Fibroblast of mammary gland (primary cell): ENCODE results near the gene SLC25A26.
"Not testable (repeated sequence)": the region's sequence is repeated elsewhere in the genome, so short reads cannot be mapped to it uniquely, and the experiment has no call there.

Experiments
- DNase-seq: peaks from one replicate; pipeline ENCODE4 v3.0.0-alpha.2; 2010; ENCODE audit warnings: low read depth
- H3K4me3 ChIP-seq: 2 replicates; pipeline ENCODE4 v1.5.1; 2011; ENCODE audit warnings: low read depth, mild to moderate bottlenecking, low read length, moderate library complexity; ENCODE audit not compliant: control insufficient read depth
- TF ChIP-seq, protein P1 (sequence below): conservative IDR thresholded peaks from 2 replicates; pipeline ENCODE4 v1.5.1; 2011; ENCODE audit warnings: low read depth, low read length, inconsistent platforms; ENCODE audit not compliant: control insufficient read depth, insufficient read depth

SLC25A26 gene

DNA sequence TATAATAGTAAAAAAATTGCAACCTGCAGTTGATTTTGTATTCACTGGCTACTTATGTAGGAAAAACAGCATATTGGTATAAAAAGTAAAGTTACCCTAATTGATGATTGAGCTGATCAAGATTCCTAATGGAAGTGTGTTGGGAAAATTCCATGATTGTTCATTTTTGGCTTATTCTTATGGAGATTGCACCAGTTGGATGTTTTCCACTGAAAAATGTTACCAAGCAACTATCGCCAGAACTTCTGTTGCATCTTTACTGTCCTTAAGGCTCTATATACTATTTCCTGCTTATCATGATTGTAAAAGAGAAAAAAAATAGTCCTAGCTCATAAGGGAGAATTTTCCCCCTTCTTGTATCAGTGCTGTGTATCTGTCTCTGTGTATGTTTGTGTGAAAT is 48.6 kb downstream of the SLC25A26 start:
- TF ChIP-seq, protein P1, sequence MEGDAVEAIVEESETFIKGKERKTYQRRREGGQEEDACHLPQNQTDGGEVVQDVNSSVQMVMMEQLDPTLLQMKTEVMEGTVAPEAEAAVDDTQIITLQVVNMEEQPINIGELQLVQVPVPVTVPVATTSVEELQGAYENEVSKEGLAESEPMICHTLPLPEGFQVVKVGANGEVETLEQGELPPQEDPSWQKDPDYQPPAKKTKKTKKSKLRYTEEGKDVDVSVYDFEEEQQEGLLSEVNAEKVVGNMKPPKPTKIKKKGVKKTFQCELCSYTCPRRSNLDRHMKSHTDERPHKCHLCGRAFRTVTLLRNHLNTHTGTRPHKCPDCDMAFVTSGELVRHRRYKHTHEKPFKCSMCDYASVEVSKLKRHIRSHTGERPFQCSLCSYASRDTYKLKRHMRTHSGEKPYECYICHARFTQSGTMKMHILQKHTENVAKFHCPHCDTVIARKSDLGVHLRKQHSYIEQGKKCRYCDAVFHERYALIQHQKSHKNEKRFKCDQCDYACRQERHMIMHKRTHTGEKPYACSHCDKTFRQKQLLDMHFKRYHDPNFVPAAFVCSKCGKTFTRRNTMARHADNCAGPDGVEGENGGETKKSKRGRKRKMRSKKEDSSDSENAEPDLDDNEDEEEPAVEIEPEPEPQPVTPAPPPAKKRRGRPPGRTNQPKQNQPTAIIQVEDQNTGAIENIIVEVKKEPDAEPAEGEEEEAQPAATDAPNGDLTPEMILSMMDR: no peak
- DNase-seq: no peak

GRCh38 chr3:66270288-66270687 is 49.5 kb downstream of the SLC25A26 start:
- H3K4me3 ChIP-seq: no peak overlapping the region
- TF ChIP-seq, protein P1: no peak
- no peak for DNase-seq

More for the DNA sequence above, 48.6 kb downstream of the SLC25A26 start:
- no peak overlapping the region for H3K4me3 ChIP-seq

- TF ChIP-seq, protein P1: no peak
- no peak overlapping the region for H3K4me3 ChIP-seq
- DNase-seq: no peak
These were observed 49.9 kb downstream of the SLC25A26 start for GRCh38 chr3:66270701-66271100.

GRCh38 chr3:66271231-66271630 is 50.4 kb downstream of the SLC25A26 start:
- TF ChIP-seq, protein P1: no peak
- DNase-seq: no peak
- no peak overlapping the region for H3K4me3 ChIP-seq

DNA sequence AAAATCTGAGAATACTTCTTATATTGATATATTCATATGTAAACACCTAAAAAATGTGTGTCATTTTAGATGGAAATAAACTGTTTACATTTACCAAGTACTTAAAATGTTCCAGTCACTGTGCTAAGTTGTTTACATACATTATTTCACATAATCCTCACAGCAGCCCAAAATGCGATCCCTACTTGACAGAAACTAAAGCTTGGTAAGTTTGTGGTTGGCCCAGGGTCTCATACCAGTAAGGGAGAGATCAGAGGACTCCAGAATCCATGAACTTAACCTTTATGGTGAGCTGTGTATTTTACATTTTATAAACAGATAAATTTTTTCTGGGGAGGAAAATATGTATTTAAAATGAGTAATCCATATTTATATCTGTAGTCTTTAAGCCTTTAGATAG is 51.2 kb downstream of the SLC25A26 start:
- DNase-seq: no peak
- TF ChIP-seq, protein P1: no peak

GRCh38 chr3:66274837-66275236 is 54.0 kb downstream of the SLC25A26 start:
- not testable (repeated sequence) for H3K4me3 ChIP-seq, DNase-seq

More for the DNA sequence above, 51.2 kb downstream of the SLC25A26 start:
- no peak overlapping the region for H3K4me3 ChIP-seq

GRCh38 chr3:66276705-66277274 is 56.0 kb downstream of the SLC25A26 start:
- peak; percentile 79 for DNase-seq
- TF ChIP-seq, protein P1: peak; percentile 60
- H3K4me3 ChIP-seq: no peak overlapping the region
